Mammary epithelial cell (primary cell): ENCODE results near the gene CEACAM3.

Experiments used
- CTCF ChIP-seq, 2 donors: IDR thresholded peaks in 1 of 2; conservative IDR thresholded peaks in 1 of 2; 2 replicates each; pipeline ENCODE4 v1.5.1; 2011 to 2012; ENCODE audit warnings: inconsistent platforms in 2 of 2, low read length in 2 of 2, mild to moderate bottlenecking in 2 of 2, control low read depth in 1 of 2, low read depth in 1 of 2; ENCODE audit not compliant: insufficient read depth in 1 of 2; ENCODE audit errors: extremely low read depth in 1 of 2
- EZH2 ChIP-seq: IDR thresholded peaks from 2 replicates; pipeline ENCODE4 v1.6.1; 2012; ENCODE audit warnings: low read length, inconsistent platforms, borderline replicate concordance

GRCh38 chr19:41802770-41803169 is 6.4 kb downstream of the CEACAM3 start:
- TF ChIP-seq CTCF (conservative IDR thresholded peaks at IDR 0.05 in 1 of 2, IDR thresholded peaks at IDR 0.05 in 1 of 2; ENCODE audit: extremely low read depth in 1 of 2, insufficient read depth in 1 of 2, low read depth in 1 of 2, low read length in 2 of 2) (no peak), EZH2 (no peak)
